ENCODE measurements around the gene ATP2B2. TPM values are rescaled to one million over a fixed set of nuclear protein-coding genes. Genes with fewer than 3 reads are reported as not detected.

ATP2B2 gene
- total RNA-seq, 1 donor from 2014 or later: not detected

DNA sequence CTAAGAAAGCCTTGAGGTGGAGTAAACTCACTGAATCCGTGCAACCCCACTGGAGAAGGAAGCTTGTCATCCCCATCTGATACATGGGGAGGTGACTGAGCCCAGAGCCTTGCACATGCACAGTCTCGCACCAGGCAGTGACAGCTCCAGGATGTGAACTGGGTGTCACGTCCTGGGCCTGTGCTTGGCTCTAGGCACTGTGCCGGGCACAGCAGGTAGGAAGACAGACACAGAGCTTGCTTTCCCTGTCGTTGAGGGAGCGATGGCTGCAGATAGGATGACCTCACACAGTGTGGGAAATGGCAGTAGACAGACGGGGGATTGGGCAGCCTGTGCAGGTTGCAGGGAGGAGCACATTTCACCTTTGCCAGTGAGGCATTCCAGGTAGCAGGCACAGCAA is 12.2 kb upstream of the ATP2B2 start:
- TF ChIP-seq, protein P1, sequence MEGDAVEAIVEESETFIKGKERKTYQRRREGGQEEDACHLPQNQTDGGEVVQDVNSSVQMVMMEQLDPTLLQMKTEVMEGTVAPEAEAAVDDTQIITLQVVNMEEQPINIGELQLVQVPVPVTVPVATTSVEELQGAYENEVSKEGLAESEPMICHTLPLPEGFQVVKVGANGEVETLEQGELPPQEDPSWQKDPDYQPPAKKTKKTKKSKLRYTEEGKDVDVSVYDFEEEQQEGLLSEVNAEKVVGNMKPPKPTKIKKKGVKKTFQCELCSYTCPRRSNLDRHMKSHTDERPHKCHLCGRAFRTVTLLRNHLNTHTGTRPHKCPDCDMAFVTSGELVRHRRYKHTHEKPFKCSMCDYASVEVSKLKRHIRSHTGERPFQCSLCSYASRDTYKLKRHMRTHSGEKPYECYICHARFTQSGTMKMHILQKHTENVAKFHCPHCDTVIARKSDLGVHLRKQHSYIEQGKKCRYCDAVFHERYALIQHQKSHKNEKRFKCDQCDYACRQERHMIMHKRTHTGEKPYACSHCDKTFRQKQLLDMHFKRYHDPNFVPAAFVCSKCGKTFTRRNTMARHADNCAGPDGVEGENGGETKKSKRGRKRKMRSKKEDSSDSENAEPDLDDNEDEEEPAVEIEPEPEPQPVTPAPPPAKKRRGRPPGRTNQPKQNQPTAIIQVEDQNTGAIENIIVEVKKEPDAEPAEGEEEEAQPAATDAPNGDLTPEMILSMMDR (IDR thresholded peaks at IDR 0.05): no peak
- TF ChIP-seq EZH2phosphoT487 (IDR thresholded peaks at IDR 0.05) (no peak), EZH2 (IDR thresholded peaks at IDR 0.05) (no peak)
- Histone ChIP-seq H3K79me2 (ENCODE audit: low read depth) (no peaks in the 10 kb centered on the region), H2AFZ (replicated peaks) (no peak overlapping the region), H3F3A (ENCODE audit: low read depth) (no peaks in the 10 kb centered on the region), H4K20me1 (ENCODE audit: low read depth) (no peaks in the 10 kb centered on the region), H3K9ac (no peak overlapping the region), H3K4me2 (no peak overlapping the region), H3K27ac (no peak overlapping the region), H3K27me3 (no peaks in the 10 kb centered on the region), H3K9me3 (ENCODE audit: low read depth) (no peaks in the 10 kb centered on the region), H3K4me3 (no peak overlapping the region), H3K36me3 (no peaks in the 10 kb centered on the region), H3K4me1 (no peaks in the 10 kb centered on the region)
- Mint-ChIP-seq H3K4me3 (no peak overlapping the region), H3K27me3 (ENCODE audit: insufficient read depth, low read depth) (peaks cover 7% of the 10 kb centered on the region), H3K9me3 (no peaks in the 10 kb centered on the region), H3K4me1 (peaks cover 11% of the 10 kb centered on the region), H3K36me3 (no peaks in the 10 kb centered on the region), H3K27ac (no peak overlapping the region)
- DNase-seq (ENCODE audit: low spot score): no peak

DNA sequence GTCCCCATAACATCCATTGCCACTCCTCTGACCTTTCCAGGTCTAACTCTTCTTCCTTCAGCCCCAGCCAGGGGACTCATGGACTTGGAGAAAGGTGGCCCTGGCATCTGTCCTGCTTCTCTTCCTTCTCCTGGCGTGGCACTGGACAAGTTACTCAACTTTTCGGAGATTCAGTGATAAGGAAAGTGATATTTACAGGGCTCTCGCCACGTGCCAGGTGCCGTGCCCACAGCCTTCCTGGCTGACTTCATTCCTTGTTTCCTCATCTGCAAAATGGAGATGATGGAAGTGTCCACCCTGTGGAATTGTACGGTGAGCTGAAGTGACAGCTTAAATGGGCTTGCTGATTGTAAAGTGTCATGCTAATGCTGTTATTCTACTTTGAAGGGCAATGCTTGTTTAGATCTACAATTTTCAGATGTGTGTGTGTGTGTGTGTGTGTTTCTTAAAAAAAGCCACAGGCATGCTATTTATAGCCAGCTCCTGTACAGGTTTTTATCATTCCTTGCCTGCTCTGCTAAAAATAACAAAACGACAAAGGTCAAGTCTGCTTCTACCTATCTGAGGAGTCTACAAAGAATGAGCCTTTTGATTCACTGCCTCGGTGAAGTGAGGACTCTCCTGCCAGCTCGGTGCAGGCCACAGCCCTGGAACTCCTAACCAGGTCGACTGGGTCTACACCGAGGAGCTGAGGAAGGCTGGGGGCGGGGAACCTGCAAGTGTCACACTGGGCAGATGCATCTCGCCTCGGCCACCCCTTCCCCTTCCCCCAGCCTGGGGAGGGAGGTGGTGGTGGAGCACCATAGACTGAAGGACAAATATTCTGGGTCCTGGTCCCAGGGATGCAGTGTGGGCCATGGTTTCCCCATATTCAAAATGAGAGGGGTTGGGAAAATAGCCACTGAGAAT is 11.4 kb upstream of the ATP2B2 start:
- Histone ChIP-seq H3K27me3 (no peaks in the 10 kb centered on the region), H2AFZ (replicated peaks) (no peak overlapping the region), H3K79me2 (ENCODE audit: low read depth) (no peaks in the 10 kb centered on the region), H3K9ac (no peak overlapping the region), H3K36me3 (no peaks in the 10 kb centered on the region), H4K20me1 (ENCODE audit: low read depth) (no peaks in the 10 kb centered on the region), H3K9me3 (ENCODE audit: low read depth) (no peaks in the 10 kb centered on the region), H3K4me2 (no peak overlapping the region), H3K4me1 (no peaks in the 10 kb centered on the region), H3K4me3 (no peak overlapping the region), H3K27ac (no peak overlapping the region), H3F3A (ENCODE audit: low read depth) (no peaks in the 10 kb centered on the region)
- no peak for DNase-seq (ENCODE audit: low spot score)
- TF ChIP-seq EZH2 (IDR thresholded peaks at IDR 0.05) (no peak), EZH2phosphoT487 (IDR thresholded peaks at IDR 0.05) (no peak)
- TF ChIP-seq, protein P1 (IDR thresholded peaks at IDR 0.05): no peak
- no peak overlapping the region for H3K4me3 Mint-ChIP-seq
- H3K27me3 Mint-ChIP-seq (ENCODE audit: insufficient read depth, low read depth): peaks cover 8% of the 10 kb centered on the region
- no peaks in the 10 kb centered on the region for H3K9me3 Mint-ChIP-seq
- peaks cover 11% of the 10 kb centered on the region for H3K4me1 Mint-ChIP-seq
- H3K36me3 Mint-ChIP-seq: no peaks in the 10 kb centered on the region
- no peak overlapping the region for H3K27ac Mint-ChIP-seq

DNA sequence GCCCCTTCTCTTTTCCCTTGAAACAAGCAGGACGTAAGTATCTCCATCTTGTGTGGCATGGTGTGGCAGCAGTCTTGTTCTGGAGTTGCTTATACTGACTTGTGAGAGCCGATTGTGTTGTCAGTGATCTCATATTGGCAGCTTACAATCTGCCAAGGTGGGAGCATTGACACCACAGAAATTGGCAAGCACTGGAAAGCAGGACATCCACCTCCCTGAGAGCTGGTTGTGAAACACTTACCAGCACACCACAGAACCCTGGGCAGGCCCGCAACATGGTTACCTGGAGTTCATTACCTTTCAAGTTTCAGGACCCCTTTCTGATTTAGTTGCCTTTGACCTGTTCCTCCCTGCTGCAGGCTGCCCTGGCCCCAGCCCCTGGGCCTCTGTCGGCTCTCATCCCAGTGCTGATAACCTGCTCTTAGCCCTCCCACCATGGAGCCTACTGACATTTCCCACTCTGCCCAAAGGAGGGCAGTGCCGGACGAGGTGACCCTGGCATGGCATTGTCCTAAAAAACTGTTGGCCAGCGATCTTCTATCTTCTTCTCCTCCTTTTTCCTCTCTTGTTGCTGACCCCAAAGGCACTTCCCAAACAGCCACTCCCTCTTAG is 10.6 kb upstream of the ATP2B2 start:
- Mint-ChIP-seq H3K27ac (no peak overlapping the region), H3K36me3 (no peaks in the 10 kb centered on the region), H3K4me1 (peaks cover 11% of the 10 kb centered on the region), H3K27me3 (ENCODE audit: insufficient read depth, low read depth) (peaks cover 5% of the 10 kb centered on the region), H3K4me3 (no peak overlapping the region), H3K9me3 (no peaks in the 10 kb centered on the region)
- TF ChIP-seq, protein P1 (IDR thresholded peaks at IDR 0.05): peak; percentile 50
- TF ChIP-seq EZH2 (IDR thresholded peaks at IDR 0.05) (no peak), EZH2phosphoT487 (IDR thresholded peaks at IDR 0.05) (no peak)
- Histone ChIP-seq H3K9me3 (ENCODE audit: low read depth) (no peaks in the 10 kb centered on the region), H3K27ac (no peak overlapping the region), H2AFZ (replicated peaks) (no peak overlapping the region), H4K20me1 (ENCODE audit: low read depth) (no peaks in the 10 kb centered on the region), H3K4me2 (no peak overlapping the region), H3K9ac (no peak overlapping the region), H3K4me1 (no peaks in the 10 kb centered on the region), H3F3A (ENCODE audit: low read depth) (no peaks in the 10 kb centered on the region), H3K27me3 (no peaks in the 10 kb centered on the region), H3K4me3 (no peak overlapping the region), H3K79me2 (ENCODE audit: low read depth) (no peaks in the 10 kb centered on the region), H3K36me3 (no peaks in the 10 kb centered on the region)
- DNase-seq (ENCODE audit: low spot score): peak; percentile 52
